PC-9 (cell line): ENCODE data around the gene ZSCAN12.
"Not testable (repeated sequence)": the region's sequence is repeated elsewhere in the genome, so short reads cannot be mapped to it uniquely, and the experiment has no call there.

Source experiments
- EZH2 ChIP-seq: fragments of 200-600 bp; sonication (generic); IDR thresholded peaks from 2 replicates; pipeline ENCODE4 v1.8.0; 2017; ENCODE audit warnings: antibody characterized with exemption, low read depth
- TF ChIP-seq, protein P1 (sequence below): fragments of 200-600 bp; sonication (generic); conservative IDR thresholded peaks from 2 replicates; pipeline ENCODE4 v1.6.1; 2017; ENCODE audit warnings: mixed run types, antibody characterized with exemption, mild to moderate bottlenecking, moderate library complexity

DNA sequence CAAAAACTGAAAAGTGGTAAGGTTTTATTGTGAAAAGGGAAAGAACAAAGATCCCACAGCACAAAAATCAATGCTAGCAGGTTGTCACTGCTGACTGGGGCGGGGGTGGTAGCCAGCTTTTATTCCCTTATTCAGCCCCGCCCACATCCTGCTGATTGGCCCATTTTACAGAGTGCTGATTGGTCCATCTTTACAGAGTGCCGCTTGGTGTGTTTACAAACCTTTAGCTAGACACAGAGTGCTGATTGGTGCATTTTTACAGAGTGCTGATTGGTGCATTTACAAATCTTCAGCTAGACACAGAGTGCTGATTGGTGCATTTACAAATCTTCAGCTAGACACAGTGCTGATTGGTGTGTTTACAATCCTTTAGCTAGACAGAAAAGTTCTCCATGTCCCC, 45.2 kb upstream of the ZSCAN12 start:
- TF ChIP-seq, protein P1, sequence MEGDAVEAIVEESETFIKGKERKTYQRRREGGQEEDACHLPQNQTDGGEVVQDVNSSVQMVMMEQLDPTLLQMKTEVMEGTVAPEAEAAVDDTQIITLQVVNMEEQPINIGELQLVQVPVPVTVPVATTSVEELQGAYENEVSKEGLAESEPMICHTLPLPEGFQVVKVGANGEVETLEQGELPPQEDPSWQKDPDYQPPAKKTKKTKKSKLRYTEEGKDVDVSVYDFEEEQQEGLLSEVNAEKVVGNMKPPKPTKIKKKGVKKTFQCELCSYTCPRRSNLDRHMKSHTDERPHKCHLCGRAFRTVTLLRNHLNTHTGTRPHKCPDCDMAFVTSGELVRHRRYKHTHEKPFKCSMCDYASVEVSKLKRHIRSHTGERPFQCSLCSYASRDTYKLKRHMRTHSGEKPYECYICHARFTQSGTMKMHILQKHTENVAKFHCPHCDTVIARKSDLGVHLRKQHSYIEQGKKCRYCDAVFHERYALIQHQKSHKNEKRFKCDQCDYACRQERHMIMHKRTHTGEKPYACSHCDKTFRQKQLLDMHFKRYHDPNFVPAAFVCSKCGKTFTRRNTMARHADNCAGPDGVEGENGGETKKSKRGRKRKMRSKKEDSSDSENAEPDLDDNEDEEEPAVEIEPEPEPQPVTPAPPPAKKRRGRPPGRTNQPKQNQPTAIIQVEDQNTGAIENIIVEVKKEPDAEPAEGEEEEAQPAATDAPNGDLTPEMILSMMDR = not testable (repeated sequence)
- TF ChIP-seq EZH2 = not testable (repeated sequence)
